ENCODE measurements around the gene CPED1. TPM values are rescaled to one million over a fixed set of nuclear protein-coding genes. Genes with fewer than 3 reads are reported as not detected.

CPED1 gene
- total RNA-seq, 1 donor from 2014 or later: 3.9 TPM

GRCh38 chr7:121081327-121081936, 92.9 kb downstream of the CPED1 start:
- peaks cover 41% of the 10 kb centered on the region for H3K4me1 Mint-ChIP-seq (ENCODE audit: unreplicated experiment)
- no peaks in the 10 kb centered on the region for H3K36me3 Mint-ChIP-seq (ENCODE audit: unreplicated experiment)
- no peak for DNase-seq (ENCODE audit: extremely low spot score, unreplicated experiment)
- H3K4me3 Mint-ChIP-seq (ENCODE audit: unreplicated experiment): no peak overlapping the region
- H3K9me3 Mint-ChIP-seq (ENCODE audit: unreplicated experiment): no peaks in the 10 kb centered on the region
- no peak overlapping the region for H3K27ac Mint-ChIP-seq (ENCODE audit: unreplicated experiment)
- TF ChIP-seq, protein P1, sequence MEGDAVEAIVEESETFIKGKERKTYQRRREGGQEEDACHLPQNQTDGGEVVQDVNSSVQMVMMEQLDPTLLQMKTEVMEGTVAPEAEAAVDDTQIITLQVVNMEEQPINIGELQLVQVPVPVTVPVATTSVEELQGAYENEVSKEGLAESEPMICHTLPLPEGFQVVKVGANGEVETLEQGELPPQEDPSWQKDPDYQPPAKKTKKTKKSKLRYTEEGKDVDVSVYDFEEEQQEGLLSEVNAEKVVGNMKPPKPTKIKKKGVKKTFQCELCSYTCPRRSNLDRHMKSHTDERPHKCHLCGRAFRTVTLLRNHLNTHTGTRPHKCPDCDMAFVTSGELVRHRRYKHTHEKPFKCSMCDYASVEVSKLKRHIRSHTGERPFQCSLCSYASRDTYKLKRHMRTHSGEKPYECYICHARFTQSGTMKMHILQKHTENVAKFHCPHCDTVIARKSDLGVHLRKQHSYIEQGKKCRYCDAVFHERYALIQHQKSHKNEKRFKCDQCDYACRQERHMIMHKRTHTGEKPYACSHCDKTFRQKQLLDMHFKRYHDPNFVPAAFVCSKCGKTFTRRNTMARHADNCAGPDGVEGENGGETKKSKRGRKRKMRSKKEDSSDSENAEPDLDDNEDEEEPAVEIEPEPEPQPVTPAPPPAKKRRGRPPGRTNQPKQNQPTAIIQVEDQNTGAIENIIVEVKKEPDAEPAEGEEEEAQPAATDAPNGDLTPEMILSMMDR (IDR thresholded peaks at IDR 0.05): peak; percentile 74
- H3K27me3 Mint-ChIP-seq (ENCODE audit: unreplicated experiment): no peaks in the 10 kb centered on the region

DNA sequence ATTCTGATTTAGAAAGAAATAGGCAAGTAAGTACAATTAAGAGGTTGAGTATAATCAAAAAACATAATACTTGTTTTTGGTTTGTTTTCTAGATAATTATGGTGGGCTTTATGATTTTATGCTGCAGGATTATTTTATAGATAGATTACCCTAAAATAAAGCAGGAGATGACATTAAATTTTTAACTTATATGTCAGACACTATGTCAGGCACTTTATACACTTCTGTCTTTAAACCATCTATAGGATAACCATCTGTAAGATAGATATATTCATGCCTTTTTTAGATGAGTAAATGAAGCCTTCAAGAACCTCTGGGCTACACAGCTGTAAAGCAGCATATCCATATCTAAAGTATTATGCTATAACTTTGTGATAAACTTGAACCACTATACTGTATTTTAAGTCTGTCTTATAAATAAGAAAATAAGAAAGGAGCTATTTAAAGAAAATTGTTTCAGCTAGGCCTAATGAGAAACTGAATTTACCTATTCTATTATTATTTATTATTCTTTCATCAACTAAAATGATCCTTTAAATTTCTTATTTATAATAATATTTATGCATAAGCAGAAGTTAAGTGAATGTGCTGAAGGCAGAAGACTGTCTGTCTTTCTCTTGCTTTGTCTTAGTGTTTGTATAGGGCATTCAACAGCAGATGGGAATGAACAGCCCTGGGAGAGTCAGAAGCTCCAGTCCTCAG, 94.0 kb downstream of the CPED1 start:
- H3K27me3 Mint-ChIP-seq (ENCODE audit: unreplicated experiment): no peaks in the 10 kb centered on the region
- no peak for DNase-seq (ENCODE audit: extremely low spot score, unreplicated experiment)
- H3K4me1 Mint-ChIP-seq (ENCODE audit: unreplicated experiment): peaks cover 43% of the 10 kb centered on the region
- H3K27ac Mint-ChIP-seq (ENCODE audit: unreplicated experiment): peak overlapping the region; percentile 50
- no peaks in the 10 kb centered on the region for H3K36me3 Mint-ChIP-seq (ENCODE audit: unreplicated experiment)
- TF ChIP-seq, protein P1 (IDR thresholded peaks at IDR 0.05): no peak
- no peaks in the 10 kb centered on the region for H3K9me3 Mint-ChIP-seq (ENCODE audit: unreplicated experiment)
- no peak overlapping the region for H3K4me3 Mint-ChIP-seq (ENCODE audit: unreplicated experiment)

- H3K27me3 Mint-ChIP-seq (ENCODE audit: unreplicated experiment): no peaks in the 10 kb centered on the region
- no peaks in the 10 kb centered on the region for H3K9me3 Mint-ChIP-seq (ENCODE audit: unreplicated experiment)
- peak overlapping the region; percentile 50 for H3K27ac Mint-ChIP-seq (ENCODE audit: unreplicated experiment)
- H3K4me3 Mint-ChIP-seq (ENCODE audit: unreplicated experiment): no peak overlapping the region
- no peaks in the 10 kb centered on the region for H3K36me3 Mint-ChIP-seq (ENCODE audit: unreplicated experiment)
- TF ChIP-seq, protein P1 (IDR thresholded peaks at IDR 0.05): no peak
- no peak for DNase-seq (ENCODE audit: extremely low spot score, unreplicated experiment)
- H3K4me1 Mint-ChIP-seq (ENCODE audit: unreplicated experiment): peaks cover 43% of the 10 kb centered on the region
Measured at GRCh38 chr7:121083138-121083789, 94.8 kb downstream of the CPED1 start.

DNA sequence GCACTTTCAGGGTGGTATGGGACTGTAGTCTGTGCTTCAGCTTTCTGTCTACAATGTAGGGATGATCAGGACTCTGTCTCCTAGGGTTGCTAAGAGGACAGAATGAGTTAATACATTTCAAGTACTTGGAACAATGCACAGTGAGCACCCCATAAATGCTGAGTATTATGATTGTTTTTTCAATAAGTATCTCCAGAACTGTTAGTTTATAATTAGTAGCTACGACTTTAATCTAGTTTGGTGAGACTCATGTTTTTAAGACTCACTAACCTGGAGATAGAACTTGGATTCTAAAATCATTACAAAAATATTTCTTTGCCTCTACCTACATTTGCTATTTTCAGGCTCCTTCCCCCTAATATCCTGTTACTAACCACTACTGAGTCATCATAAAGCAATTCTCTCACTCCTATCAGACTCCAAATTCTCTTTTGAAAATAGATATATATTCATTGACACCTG, 95.3 kb downstream of the CPED1 start:
- no peaks in the 10 kb centered on the region for H3K9me3 Mint-ChIP-seq (ENCODE audit: unreplicated experiment)
- no peaks in the 10 kb centered on the region for H3K36me3 Mint-ChIP-seq (ENCODE audit: unreplicated experiment)
- H3K27me3 Mint-ChIP-seq (ENCODE audit: unreplicated experiment): no peaks in the 10 kb centered on the region
- H3K4me1 Mint-ChIP-seq (ENCODE audit: unreplicated experiment): peaks cover 43% of the 10 kb centered on the region
- DNase-seq (ENCODE audit: extremely low spot score, unreplicated experiment): no peak
- no peak overlapping the region for H3K27ac Mint-ChIP-seq (ENCODE audit: unreplicated experiment)
- TF ChIP-seq, protein P1 (IDR thresholded peaks at IDR 0.05): no peak
- H3K4me3 Mint-ChIP-seq (ENCODE audit: unreplicated experiment): no peak overlapping the region

DNA sequence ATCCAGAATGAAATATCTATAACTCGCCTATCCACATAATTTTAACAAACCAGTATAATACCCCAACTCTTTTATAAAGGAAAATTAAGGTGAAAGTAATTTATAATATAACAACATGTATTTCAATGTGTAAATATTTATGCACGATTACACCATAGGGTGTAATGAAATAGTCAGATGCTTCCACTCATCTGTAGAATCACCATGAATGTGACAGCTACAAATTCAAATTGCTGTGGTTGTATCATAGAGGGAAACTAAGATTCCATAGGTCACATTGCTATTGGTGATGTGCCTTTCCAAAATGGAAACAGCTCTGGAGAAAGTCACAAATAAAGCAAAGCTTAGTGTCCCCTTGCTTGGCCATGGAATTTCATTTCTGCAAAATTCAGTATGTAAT, 95.7 kb downstream of the CPED1 start:
- Mint-ChIP-seq H3K4me3 (ENCODE audit: unreplicated experiment) (no peak overlapping the region), H3K9me3 (ENCODE audit: unreplicated experiment) (no peaks in the 10 kb centered on the region), H3K36me3 (ENCODE audit: unreplicated experiment) (no peaks in the 10 kb centered on the region), H3K27ac (ENCODE audit: unreplicated experiment) (no peak overlapping the region), H3K27me3 (ENCODE audit: unreplicated experiment) (no peaks in the 10 kb centered on the region), H3K4me1 (ENCODE audit: unreplicated experiment) (peaks cover 43% of the 10 kb centered on the region)
- no peak for DNase-seq (ENCODE audit: extremely low spot score, unreplicated experiment)
- TF ChIP-seq, protein P1 (IDR thresholded peaks at IDR 0.05): no peak

Data from osteocyte (in vitro differentiated cells).